GM12878 (cell line): Measurements from ENCODE around the gene NLRP7.

ENCODE experiments used
- FOXM1 ChIP-seq: IDR thresholded peaks from 2 replicates; pipeline ENCODE4 v1.6.1; 2012; ENCODE audit warnings: low read depth, mild to moderate bottlenecking, inconsistent platforms, low read length, moderate library complexity
- NFIC ChIP-seq: IDR thresholded peaks from 2 replicates; pipeline ENCODE4 v1.6.1; 2012; ENCODE audit warnings: low read depth, mild to moderate bottlenecking, inconsistent platforms, low read length, moderate library complexity
- NR2C1 ChIP-seq: fragments of 450-650 bp; IDR thresholded peaks from 2 replicates; pipeline ENCODE4 v1.6.1; 2017; ENCODE audit warnings: antibody characterized with exemption, mild to moderate bottlenecking, moderate library complexity
- POLR2A ChIP-seq: IDR thresholded peaks from 2 replicates; pipeline ENCODE4 v1.6.1; 2011; ENCODE audit warnings: low read depth, mild to moderate bottlenecking, low read length
- POLR2AphosphoS5 ChIP-seq: IDR thresholded peaks from 2 replicates; pipeline ENCODE4 v1.6.1; 2011; ENCODE audit warnings: mild to moderate bottlenecking, low read length, inconsistent platforms
- RAD21 ChIP-seq: IDR thresholded peaks from 2 replicates; pipeline ENCODE4 v1.6.1; 2011; ENCODE audit warnings: mild to moderate bottlenecking, low read depth, low read length, moderate library complexity; ENCODE audit not compliant: insufficient read depth
- SMC3 ChIP-seq: IDR thresholded peaks from 2 replicates; pipeline ENCODE4 v1.6.1; 2011; ENCODE audit warnings: low read length, improper control_type of control experiment, borderline replicate concordance
- SP1 ChIP-seq: IDR thresholded peaks from one replicate; pipeline ENCODE4 v1.6.1; 2011; ENCODE audit warnings: low read depth, low read length
- TF ChIP-seq, protein P1 (sequence below), 3 experiments: IDR thresholded peaks in 2 of 3; conservative IDR thresholded peaks in 1 of 3; 2 replicates each; pipeline ENCODE4 v1.5.1; 2011; ENCODE audit warnings: low read depth in 3 of 3, low read length in 3 of 3, mild to moderate bottlenecking in 3 of 3, control low read depth in 2 of 3, moderate library complexity in 2 of 3, inconsistent platforms in 1 of 3, mixed read lengths in 1 of 3; ENCODE audit not compliant: control insufficient read depth in 2 of 3, insufficient read depth in 1 of 3; ENCODE audit errors: extremely low read depth in 1 of 3
- TF ChIP-seq, protein P2 (sequence below): IDR thresholded peaks from 2 replicates; pipeline ENCODE4 v1.6.1; 2011; ENCODE audit warnings: low read depth, low read length, improper control_type of control experiment, borderline replicate concordance
- TF ChIP-seq, protein P3 (sequence below): fragments of 450-650 bp; conservative IDR thresholded peaks from 2 replicates; pipeline ENCODE4 v1.6.1; 2017; ENCODE audit warnings: mild to moderate bottlenecking, moderate library complexity

DNA sequence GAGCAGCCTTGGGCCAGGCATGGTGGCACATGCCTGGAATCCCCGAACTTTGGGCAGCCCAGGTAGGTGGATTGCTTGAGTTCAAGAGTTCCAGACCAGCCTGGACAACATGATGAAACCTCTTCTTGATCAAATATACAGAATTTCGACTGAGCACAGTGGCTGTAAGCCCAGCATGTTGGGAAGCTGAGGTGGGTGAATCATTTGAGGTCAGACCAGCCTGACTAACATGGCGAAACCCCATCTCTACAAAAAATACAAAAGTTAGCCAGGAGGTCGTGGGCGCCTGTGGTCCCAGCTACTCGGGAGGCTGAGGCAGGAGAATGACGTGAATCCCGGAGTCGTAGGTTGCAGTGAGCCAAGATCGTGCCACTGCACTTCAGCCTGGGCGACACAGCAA is 8.0 kb upstream of the NLRP7 start:
- no peak for TF ChIP-seq RAD21
- TF ChIP-seq POLR2A: no peak
- no peak for TF ChIP-seq POLR2AphosphoS5
- no peak for TF ChIP-seq NR2C1
- TF ChIP-seq, protein P1, sequence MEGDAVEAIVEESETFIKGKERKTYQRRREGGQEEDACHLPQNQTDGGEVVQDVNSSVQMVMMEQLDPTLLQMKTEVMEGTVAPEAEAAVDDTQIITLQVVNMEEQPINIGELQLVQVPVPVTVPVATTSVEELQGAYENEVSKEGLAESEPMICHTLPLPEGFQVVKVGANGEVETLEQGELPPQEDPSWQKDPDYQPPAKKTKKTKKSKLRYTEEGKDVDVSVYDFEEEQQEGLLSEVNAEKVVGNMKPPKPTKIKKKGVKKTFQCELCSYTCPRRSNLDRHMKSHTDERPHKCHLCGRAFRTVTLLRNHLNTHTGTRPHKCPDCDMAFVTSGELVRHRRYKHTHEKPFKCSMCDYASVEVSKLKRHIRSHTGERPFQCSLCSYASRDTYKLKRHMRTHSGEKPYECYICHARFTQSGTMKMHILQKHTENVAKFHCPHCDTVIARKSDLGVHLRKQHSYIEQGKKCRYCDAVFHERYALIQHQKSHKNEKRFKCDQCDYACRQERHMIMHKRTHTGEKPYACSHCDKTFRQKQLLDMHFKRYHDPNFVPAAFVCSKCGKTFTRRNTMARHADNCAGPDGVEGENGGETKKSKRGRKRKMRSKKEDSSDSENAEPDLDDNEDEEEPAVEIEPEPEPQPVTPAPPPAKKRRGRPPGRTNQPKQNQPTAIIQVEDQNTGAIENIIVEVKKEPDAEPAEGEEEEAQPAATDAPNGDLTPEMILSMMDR (IDR thresholded peaks at IDR 0.05 in 2 of 3, conservative IDR thresholded peaks at IDR 0.05 in 1 of 3; ENCODE audit: control insufficient read depth in 2 of 3, extremely low read depth in 1 of 3, insufficient read depth in 1 of 3, low read depth in 3 of 3, low read length in 3 of 3): no peak
- TF ChIP-seq, protein P2, sequence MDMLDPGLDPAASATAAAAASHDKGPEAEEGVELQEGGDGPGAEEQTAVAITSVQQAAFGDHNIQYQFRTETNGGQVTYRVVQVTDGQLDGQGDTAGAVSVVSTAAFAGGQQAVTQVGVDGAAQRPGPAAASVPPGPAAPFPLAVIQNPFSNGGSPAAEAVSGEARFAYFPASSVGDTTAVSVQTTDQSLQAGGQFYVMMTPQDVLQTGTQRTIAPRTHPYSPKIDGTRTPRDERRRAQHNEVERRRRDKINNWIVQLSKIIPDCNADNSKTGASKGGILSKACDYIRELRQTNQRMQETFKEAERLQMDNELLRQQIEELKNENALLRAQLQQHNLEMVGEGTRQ: no peak
- no peak for TF ChIP-seq SMC3
- TF ChIP-seq, protein P3, sequence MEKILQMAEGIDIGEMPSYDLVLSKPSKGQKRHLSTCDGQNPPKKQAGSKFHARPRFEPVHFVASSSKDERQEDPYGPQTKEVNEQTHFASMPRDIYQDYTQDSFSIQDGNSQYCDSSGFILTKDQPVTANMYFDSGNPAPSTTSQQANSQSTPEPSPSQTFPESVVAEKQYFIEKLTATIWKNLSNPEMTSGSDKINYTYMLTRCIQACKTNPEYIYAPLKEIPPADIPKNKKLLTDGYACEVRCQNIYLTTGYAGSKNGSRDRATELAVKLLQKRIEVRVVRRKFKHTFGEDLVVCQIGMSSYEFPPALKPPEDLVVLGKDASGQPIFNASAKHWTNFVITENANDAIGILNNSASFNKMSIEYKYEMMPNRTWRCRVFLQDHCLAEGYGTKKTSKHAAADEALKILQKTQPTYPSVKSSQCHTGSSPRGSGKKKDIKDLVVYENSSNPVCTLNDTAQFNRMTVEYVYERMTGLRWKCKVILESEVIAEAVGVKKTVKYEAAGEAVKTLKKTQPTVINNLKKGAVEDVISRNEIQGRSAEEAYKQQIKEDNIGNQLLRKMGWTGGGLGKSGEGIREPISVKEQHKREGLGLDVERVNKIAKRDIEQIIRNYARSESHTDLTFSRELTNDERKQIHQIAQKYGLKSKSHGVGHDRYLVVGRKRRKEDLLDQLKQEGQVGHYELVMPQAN: no peak
- TF ChIP-seq NFIC: no peak
- no peak for TF ChIP-seq FOXM1
- no peak for TF ChIP-seq SP1
